ENCODE results near the gene RPS6KA2.

Gene RPS6KA2

GRCh38 chr6:166453651-166454050 is 173.4 kb downstream of the RPS6KA2 start:
- no peak overlapping the region for H3K4me3 Mint-ChIP-seq
- peaks cover 6% of the 10 kb centered on the region for H3K36me3 Mint-ChIP-seq (ENCODE audit: low read depth)
- peaks cover 4% of the 10 kb centered on the region for H3K9me3 Mint-ChIP-seq
- no peaks in the 10 kb centered on the region for H3K27me3 Mint-ChIP-seq
- no peaks in the 10 kb centered on the region for H3K4me1 Mint-ChIP-seq (ENCODE audit: low read depth)
- no peak overlapping the region for H3K27ac Mint-ChIP-seq

- H3K36me3 Mint-ChIP-seq (ENCODE audit: low read depth) = no peaks in the 10 kb centered on the region
- no peaks in the 10 kb centered on the region for H3K4me1 Mint-ChIP-seq (ENCODE audit: low read depth)
- H3K27ac Mint-ChIP-seq = no peak overlapping the region
- H3K9me3 Mint-ChIP-seq = no peaks in the 10 kb centered on the region
- no peak overlapping the region for H3K4me3 Mint-ChIP-seq
- no peaks in the 10 kb centered on the region for H3K27me3 Mint-ChIP-seq
Measured at GRCh38 chr6:166450167-166450873, 176.7 kb downstream of the RPS6KA2 start.

- Mint-ChIP-seq H3K4me3 (no peak overlapping the region), H3K4me1 (ENCODE audit: low read depth) (no peaks in the 10 kb centered on the region), H3K9me3 (no peaks in the 10 kb centered on the region), H3K36me3 (ENCODE audit: low read depth) (no peaks in the 10 kb centered on the region), H3K27ac (no peak overlapping the region), H3K27me3 (no peaks in the 10 kb centered on the region)
Measured at GRCh38 chr6:166449641-166450040, 177.4 kb downstream of the RPS6KA2 start.

- Mint-ChIP-seq H3K27me3 (no peaks in the 10 kb centered on the region), H3K9me3 (no peaks in the 10 kb centered on the region), H3K4me1 (ENCODE audit: low read depth) (no peaks in the 10 kb centered on the region), H3K36me3 (ENCODE audit: low read depth) (no peaks in the 10 kb centered on the region), H3K27ac (no peak overlapping the region), H3K4me3 (no peak overlapping the region)
Measured at GRCh38 chr6:166449036-166449435, 178.0 kb downstream of the RPS6KA2 start.

GRCh38 chr6:166448432-166448831 is 178.6 kb downstream of the RPS6KA2 start:
- Mint-ChIP-seq H3K4me1 (ENCODE audit: low read depth) (no peaks in the 10 kb centered on the region), H3K27me3 (no peaks in the 10 kb centered on the region), H3K4me3 (no peak overlapping the region), H3K27ac (no peak overlapping the region), H3K36me3 (ENCODE audit: low read depth) (no peaks in the 10 kb centered on the region), H3K9me3 (no peaks in the 10 kb centered on the region)

- Mint-ChIP-seq H3K4me1 (ENCODE audit: low read depth) (no peaks in the 10 kb centered on the region), H3K9me3 (no peaks in the 10 kb centered on the region), H3K36me3 (ENCODE audit: low read depth) (no peaks in the 10 kb centered on the region), H3K27ac (no peak overlapping the region), H3K27me3 (no peaks in the 10 kb centered on the region), H3K4me3 (no peak overlapping the region)
Measured at GRCh38 chr6:166446567-166447065, 180.4 kb downstream of the RPS6KA2 start.

- Mint-ChIP-seq H3K4me3 (no peak overlapping the region), H3K36me3 (ENCODE audit: low read depth) (no peaks in the 10 kb centered on the region), H3K4me1 (ENCODE audit: low read depth) (no peaks in the 10 kb centered on the region), H3K9me3 (no peaks in the 10 kb centered on the region), H3K27me3 (no peaks in the 10 kb centered on the region), H3K27ac (no peak overlapping the region)
Measured at GRCh38 chr6:166446146-166446545, 180.9 kb downstream of the RPS6KA2 start.

GRCh38 chr6:166444446-166444845 is 182.6 kb downstream of the RPS6KA2 start:
- H3K4me1 Mint-ChIP-seq (ENCODE audit: low read depth) = peaks cover 2% of the 10 kb centered on the region
- peaks cover 4% of the 10 kb centered on the region for H3K27me3 Mint-ChIP-seq
- no peak overlapping the region for H3K27ac Mint-ChIP-seq
- H3K9me3 Mint-ChIP-seq = no peaks in the 10 kb centered on the region
- no peaks in the 10 kb centered on the region for H3K36me3 Mint-ChIP-seq (ENCODE audit: low read depth)
- no peak overlapping the region for H3K4me3 Mint-ChIP-seq

- H3K36me3 Mint-ChIP-seq (ENCODE audit: low read depth) = no peaks in the 10 kb centered on the region
- no peak overlapping the region for H3K27ac Mint-ChIP-seq
- no peak overlapping the region for H3K4me3 Mint-ChIP-seq
- H3K4me1 Mint-ChIP-seq (ENCODE audit: low read depth) = peaks cover 4% of the 10 kb centered on the region
- H3K27me3 Mint-ChIP-seq = peaks cover 4% of the 10 kb centered on the region
- H3K9me3 Mint-ChIP-seq = no peaks in the 10 kb centered on the region
Measured at GRCh38 chr6:166443166-166443565, 183.9 kb downstream of the RPS6KA2 start.

- H3K27me3 Mint-ChIP-seq = peaks cover 4% of the 10 kb centered on the region
- H3K27ac Mint-ChIP-seq = no peak overlapping the region
- H3K4me1 Mint-ChIP-seq (ENCODE audit: low read depth) = peaks cover 4% of the 10 kb centered on the region
- H3K36me3 Mint-ChIP-seq (ENCODE audit: low read depth) = no peaks in the 10 kb centered on the region
- H3K9me3 Mint-ChIP-seq = no peaks in the 10 kb centered on the region
- no peak overlapping the region for H3K4me3 Mint-ChIP-seq
Measured at GRCh38 chr6:166442131-166442685, 184.8 kb downstream of the RPS6KA2 start.

GRCh38 chr6:166441325-166442078 is 185.5 kb downstream of the RPS6KA2 start:
- Mint-ChIP-seq H3K4me1 (ENCODE audit: low read depth) (peaks cover 4% of the 10 kb centered on the region), H3K27ac (no peak overlapping the region), H3K27me3 (peaks cover 4% of the 10 kb centered on the region), H3K4me3 (no peak overlapping the region), H3K36me3 (ENCODE audit: low read depth) (no peaks in the 10 kb centered on the region), H3K9me3 (no peaks in the 10 kb centered on the region)

- no peak overlapping the region for H3K27ac Mint-ChIP-seq
- no peak overlapping the region for H3K4me3 Mint-ChIP-seq
- no peaks in the 10 kb centered on the region for H3K9me3 Mint-ChIP-seq
- peaks cover 4% of the 10 kb centered on the region for H3K27me3 Mint-ChIP-seq
- no peaks in the 10 kb centered on the region for H3K36me3 Mint-ChIP-seq (ENCODE audit: low read depth)
- peaks cover 10% of the 10 kb centered on the region for H3K4me1 Mint-ChIP-seq (ENCODE audit: low read depth)
Measured at GRCh38 chr6:166440729-166441128, 186.3 kb downstream of the RPS6KA2 start.

- peaks cover 4% of the 10 kb centered on the region for H3K27me3 Mint-ChIP-seq
- no peak overlapping the region for H3K4me3 Mint-ChIP-seq
- peaks cover 16% of the 10 kb centered on the region for H3K4me1 Mint-ChIP-seq (ENCODE audit: low read depth)
- no peaks in the 10 kb centered on the region for H3K9me3 Mint-ChIP-seq
- H3K27ac Mint-ChIP-seq = no peak overlapping the region
- H3K36me3 Mint-ChIP-seq (ENCODE audit: low read depth) = no peaks in the 10 kb centered on the region
Measured at GRCh38 chr6:166440106-166440505, 186.9 kb downstream of the RPS6KA2 start.

GRCh38 chr6:166439366-166440091 is 187.5 kb downstream of the RPS6KA2 start:
- peaks cover 16% of the 10 kb centered on the region for H3K4me1 Mint-ChIP-seq (ENCODE audit: low read depth)
- H3K4me3 Mint-ChIP-seq = no peak overlapping the region
- no peaks in the 10 kb centered on the region for H3K36me3 Mint-ChIP-seq (ENCODE audit: low read depth)
- no peak overlapping the region for H3K27ac Mint-ChIP-seq
- H3K9me3 Mint-ChIP-seq = no peaks in the 10 kb centered on the region
- peaks cover 4% of the 10 kb centered on the region for H3K27me3 Mint-ChIP-seq
